Epidermal melanocyte (primary cell): ENCODE measurements around the gene FHIT.

ENCODE experiments used
- DNase-seq: peaks from one replicate; pipeline ENCODE4 v3.0.0; 2011; ENCODE audit warnings: low spot score; ENCODE audit not compliant: insufficient read length

The FHIT gene

GRCh38 chr3:61251174-61251972, at the start of gene FHIT:
FHIT (minus strand) TSS chr3:61251452.
- DNase-seq, result peak; percentile 95

GRCh38 chr3:61300786-61301185, 49.5 kb upstream of the FHIT start:
- no peak for DNase-seq

- DNase-seq, result no peak
Measured at GRCh38 chr3:61300006-61300380, 48.7 kb upstream of the FHIT start.

GRCh38 chr3:61299343-61300005, 48.2 kb upstream of the FHIT start:
- DNase-seq, result no peak

GRCh38 chr3:61297821-61298220, 46.6 kb upstream of the FHIT start:
- no peak for DNase-seq

- DNase-seq, result no peak
Measured at GRCh38 chr3:61288446-61288845, 37.2 kb upstream of the FHIT start.

GRCh38 chr3:61283876-61284275, 32.6 kb upstream of the FHIT start:
- no peak for DNase-seq

GRCh38 chr3:61278713-61279112, 27.5 kb upstream of the FHIT start:
- DNase-seq, result no peak

GRCh38 chr3:61277411-61277810, 26.2 kb upstream of the FHIT start:
- DNase-seq, result no peak

- no peak for DNase-seq
Measured at GRCh38 chr3:61269435-61269834, 18.2 kb upstream of the FHIT start.

GRCh38 chr3:61268644-61269043, 17.4 kb upstream of the FHIT start:
- no peak for DNase-seq

- no peak for DNase-seq
Measured at GRCh38 chr3:61264281-61264680, 13.0 kb upstream of the FHIT start.

GRCh38 chr3:61257148-61257547, 5.9 kb upstream of the FHIT start:
- DNase-seq, result no peak

- no peak for DNase-seq
Measured at GRCh38 chr3:61253756-61254155, 2.5 kb upstream of the FHIT start.

GRCh38 chr3:61252836-61253235, 1.6 kb upstream of the FHIT start:
- DNase-seq, result no peak

GRCh38 chr3:61250784-61251173, 473 bp downstream of the FHIT start:
- DNase-seq, result no peak

- DNase-seq, result no peak
Measured at GRCh38 chr3:61248496-61248895, 2.8 kb downstream of the FHIT start.

GRCh38 chr3:61247191-61247590, 4.1 kb downstream of the FHIT start:
- no peak for DNase-seq

- no peak for DNase-seq
Measured at GRCh38 chr3:61239871-61240270, 11.4 kb downstream of the FHIT start.

- DNase-seq, result no peak
Measured at GRCh38 chr3:61237858-61238257, 13.4 kb downstream of the FHIT start.

GRCh38 chr3:61236556-61236955, 14.7 kb downstream of the FHIT start:
- DNase-seq, result no peak

GRCh38 chr3:61233746-61234145, 17.5 kb downstream of the FHIT start:
- no peak for DNase-seq

- no peak for DNase-seq
Measured at GRCh38 chr3:61231693-61232092, 19.6 kb downstream of the FHIT start.
